GM21367 (cell line): ENCODE results near the gene ERICH2.

ENCODE experiments used
- ATAC-seq: cut with Tn5 transposase; IDR thresholded peaks from one replicate; pipeline ENCODE4 v1.9.1; 2021; ENCODE audit not compliant: unreplicated experiment

The ERICH2 gene

DNA sequence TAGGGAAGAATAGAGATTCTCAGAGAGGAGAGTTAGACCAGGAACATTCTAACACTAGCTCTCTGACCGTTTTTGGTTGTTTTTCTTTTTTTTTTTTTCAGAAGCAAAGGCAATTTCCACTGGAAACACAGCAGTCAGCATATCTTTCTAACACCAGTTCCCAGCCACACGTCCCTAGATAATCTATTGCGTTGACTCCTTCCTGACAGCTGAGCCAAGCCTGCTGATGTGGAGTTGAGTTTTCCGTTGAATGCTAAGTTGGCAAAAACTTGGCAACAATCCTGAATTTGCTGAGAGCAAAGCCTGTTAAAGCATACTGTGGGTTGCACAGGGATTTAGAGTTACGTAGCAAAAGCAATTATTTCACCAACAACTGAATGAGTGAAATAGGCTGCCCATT, 65.8 kb downstream of the ERICH2 start:
- ATAC-seq: no peak

DNA sequence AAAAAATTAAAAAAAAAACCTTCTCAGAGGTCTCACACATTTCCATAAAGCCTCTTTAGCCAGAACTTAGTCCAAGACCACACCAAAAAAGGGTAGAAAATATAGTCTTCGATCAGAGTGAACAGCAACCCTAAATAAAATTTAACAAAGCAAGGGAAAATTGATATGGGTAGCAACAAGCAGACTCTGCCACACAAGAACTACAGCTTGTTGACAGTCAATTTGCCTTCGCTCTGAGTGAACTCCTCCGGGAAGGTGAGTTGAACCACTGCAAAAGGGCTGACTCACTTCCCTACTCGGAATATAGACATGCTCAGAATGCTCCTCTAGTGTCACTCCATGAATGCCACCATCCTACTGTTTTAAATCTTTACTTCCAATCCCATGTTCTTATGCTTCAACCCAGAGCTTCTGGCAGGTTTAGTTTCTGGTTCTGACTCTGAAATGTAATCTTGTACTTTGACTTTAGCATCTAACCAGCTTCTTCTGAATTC, 70.6 kb downstream of the ERICH2 start:
- no peak for ATAC-seq

DNA sequence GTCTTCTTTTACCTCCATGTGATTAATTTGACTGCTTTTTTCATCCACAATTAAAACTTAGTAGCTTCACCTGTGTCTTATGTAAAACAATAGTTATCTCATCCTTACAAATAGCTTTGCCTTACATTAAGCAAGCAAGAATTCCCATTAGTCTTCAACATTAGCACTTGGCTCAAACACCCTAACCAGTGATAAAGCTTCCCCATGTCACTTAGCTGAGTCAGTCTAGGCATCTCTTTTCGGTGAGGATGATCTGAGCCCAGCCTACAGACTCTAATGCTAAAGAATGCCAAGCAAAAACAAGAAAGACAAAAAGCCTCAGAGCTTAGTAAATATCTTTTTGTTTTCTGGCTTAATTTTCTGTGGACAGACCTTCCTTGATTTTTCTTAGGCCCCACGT, 72.6 kb downstream of the ERICH2 start:
- ATAC-seq: no peak

DNA sequence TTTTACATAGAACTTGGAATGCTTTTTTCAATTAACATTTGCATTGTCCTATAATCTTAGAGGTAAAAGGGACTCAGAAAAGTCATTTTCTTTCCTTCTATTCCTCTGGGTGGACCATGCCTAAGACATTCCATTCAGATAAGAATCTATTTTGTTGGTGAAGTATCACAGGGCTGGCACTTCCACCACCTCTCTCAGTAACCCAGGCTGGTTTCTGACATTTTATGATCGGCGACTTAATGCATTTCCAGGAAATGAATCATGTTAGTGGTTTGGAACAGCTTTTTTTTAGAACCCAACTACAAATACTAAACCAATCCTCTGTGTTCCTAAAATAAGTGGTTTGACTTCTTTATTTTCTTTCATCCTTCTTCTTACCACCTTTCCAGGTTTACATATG, 73.5 kb downstream of the ERICH2 start:
- no peak for ATAC-seq

DNA sequence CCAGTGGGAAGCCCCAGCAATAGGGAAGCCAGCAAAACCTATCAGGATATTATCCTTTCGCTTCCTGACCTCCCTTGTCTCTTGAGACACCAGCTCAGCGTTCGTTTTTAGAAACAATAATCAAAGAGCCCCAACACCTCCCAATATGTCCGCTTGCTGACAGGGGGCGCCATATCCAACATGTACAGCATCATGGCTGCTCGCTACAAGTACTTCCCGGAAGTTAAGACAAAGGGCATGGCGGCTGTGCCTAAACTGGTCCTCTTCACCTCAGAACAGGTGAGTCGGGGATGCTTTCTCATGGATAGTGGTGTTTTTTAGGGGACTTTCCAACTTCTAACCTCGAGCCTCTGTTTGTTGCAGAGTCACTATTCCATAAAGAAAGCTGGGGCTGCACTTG, 75.2 kb downstream of the ERICH2 start:
- ATAC-seq: no peak

DNA sequence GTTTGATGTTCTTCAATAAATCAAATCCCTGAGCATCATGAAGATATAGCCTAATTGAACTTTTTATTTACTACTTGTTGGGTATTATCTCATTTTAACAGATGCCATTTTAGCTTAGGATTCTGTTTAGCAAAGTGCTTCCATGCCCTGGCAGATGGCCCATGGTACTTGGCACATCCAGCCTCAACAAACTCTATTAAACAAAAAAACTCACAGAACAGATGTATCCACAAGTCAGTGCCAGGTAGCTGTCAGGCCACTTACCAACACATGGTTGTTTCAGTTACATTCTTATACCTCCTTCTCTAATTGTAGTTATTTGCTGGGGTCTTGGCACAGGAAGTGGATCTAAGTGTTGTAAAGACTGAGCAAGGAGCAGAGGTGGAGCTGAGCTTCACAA, 76.1 kb downstream of the ERICH2 start:
- no peak for ATAC-seq

DNA sequence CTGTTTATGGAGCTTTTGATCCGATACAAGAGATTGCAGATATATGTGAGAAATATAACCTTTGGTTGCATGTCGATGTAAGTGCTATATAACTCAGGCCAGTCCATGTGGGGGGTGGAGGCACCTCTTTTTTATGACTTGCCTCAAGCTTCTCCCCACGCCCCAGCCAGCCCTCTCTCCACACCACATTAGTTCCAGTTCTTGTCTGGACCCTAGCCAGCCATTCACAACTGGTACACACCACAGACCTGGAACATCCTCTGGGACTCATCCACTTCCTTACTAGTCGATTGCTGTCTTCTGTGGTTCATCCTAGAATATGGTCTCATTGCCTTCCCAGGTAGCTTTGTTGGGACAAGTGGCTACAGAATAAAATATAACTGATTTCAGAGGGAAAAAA, 77.5 kb downstream of the ERICH2 start:
- no peak for ATAC-seq
